IMR-90 (cell line): ENCODE results near the gene SH2B2. TPM values are rescaled to one million over a fixed set of nuclear protein-coding genes. Genes with fewer than 3 reads are reported as not detected.

Experiments
- ATAC-seq: fragments of 200-7000 bp; cut with Tn5 transposase; 2 replicates; pipeline ENCODE4 v1.9.1; 2020; ENCODE audit warnings: low read depth, mild to moderate bottlenecking, moderate library complexity
- BruUV-seq: library from RNA; stranded (reverse); fragments of 400-500 nt; replicated peaks from 2 replicates; lab custom pipeline; 2021; lab: Mats Ljungman, UMichigan
- CTCF ChIA-PET: fragments of 300-600 bp; formaldehyde crosslinking; extraction: SDS; loops from one replicate; lab custom pipeline; 2021; ENCODE audit warnings: antibody characterized with exemption; lab: Yijun Ruan, JAX
- POLR2A ChIA-PET: fragments of 300-600 bp; sonication (Branson Sonifier 250); formaldehyde crosslinking; loops from one replicate; lab custom pipeline; 2022; ENCODE audit warnings: antibody characterized with exemption; ENCODE audit not compliant: unreplicated experiment; lab: Charles Lee
- DNase-seq: peaks from one replicate; pipeline ENCODE4 v3.0.0; 2013
- H2AFZ ChIP-seq: replicated peaks from 2 replicates; pipeline ENCODE3; 2013; ENCODE audit warnings: low read length, mild to moderate bottlenecking; ENCODE audit not compliant: poor library complexity
- H2AK5ac ChIP-seq: 2 replicates; pipeline ENCODE4 v1.6.1; 2013; ENCODE audit warnings: low read depth, low read length, inconsistent platforms
- H2AK9ac ChIP-seq: replicated peaks from 2 replicates; pipeline ENCODE3; 2013; ENCODE audit warnings: mild to moderate bottlenecking, low read depth, low read length, moderate library complexity; ENCODE audit not compliant: poor library complexity
- H2BK120ac ChIP-seq: 2 replicates; pipeline ENCODE4 v1.6.1; 2013; ENCODE audit warnings: low read depth, low read length, inconsistent platforms
- H2BK15ac ChIP-seq: 3 replicates; pipeline ENCODE4 v1.6.1; 2013; ENCODE audit warnings: low read depth, low read length, inconsistent platforms
- H2BK20ac ChIP-seq: 2 replicates; pipeline ENCODE4 v1.6.1; 2013; ENCODE audit warnings: low read depth, mild to moderate bottlenecking, inconsistent platforms, low read length, moderate library complexity
- H2BK5ac ChIP-seq: 2 replicates; pipeline ENCODE4 v1.6.1; 2013; ENCODE audit warnings: mild to moderate bottlenecking, low read depth, low read length, inconsistent platforms; ENCODE audit not compliant: poor library complexity, severe bottlenecking
- H3K14ac ChIP-seq: replicated peaks from 2 replicates; pipeline ENCODE4 v1.6.1; 2013; ENCODE audit warnings: low read depth, low read length, inconsistent platforms
- H3K18ac ChIP-seq: 2 replicates; pipeline ENCODE4 v1.6.1; 2013; ENCODE audit warnings: low read depth, low read length, control low read depth
- H3K23ac ChIP-seq: 2 replicates; pipeline ENCODE4 v1.6.1; 2013; ENCODE audit warnings: low read depth, low read length, inconsistent platforms
- H3K27ac ChIP-seq: 2 replicates; pipeline ENCODE4 v1.5.1; 2013; ENCODE audit warnings: mild to moderate bottlenecking, control low read depth, low read length; ENCODE audit not compliant: insufficient read depth
- H3K27me3 ChIP-seq: 2 replicates; pipeline ENCODE4 v1.6.1; 2013; ENCODE audit warnings: low read length; ENCODE audit not compliant: control insufficient read depth, insufficient read depth
- H3K36me3 ChIP-seq: 2 replicates; pipeline ENCODE4 v1.6.1; 2013; ENCODE audit warnings: low read length, mixed read lengths; ENCODE audit not compliant: control insufficient read depth, insufficient read depth
- H3K4ac ChIP-seq: 2 replicates; pipeline ENCODE4 v1.6.1; 2013; ENCODE audit warnings: low read depth, low read length, inconsistent platforms
- H3K4me1 ChIP-seq: 2 replicates; pipeline ENCODE4 v1.6.1; 2013; ENCODE audit warnings: low read length, mixed read lengths; ENCODE audit not compliant: control insufficient read depth, insufficient read depth
- H3K4me2 ChIP-seq: 2 replicates; pipeline ENCODE4 v1.6.1; 2013; ENCODE audit warnings: low read depth, mild to moderate bottlenecking, control low read depth, low read length, moderate library complexity
- H3K4me3 ChIP-seq: 2 replicates; pipeline ENCODE4 v1.5.1; 2013; ENCODE audit warnings: low read depth, mild to moderate bottlenecking, control low read depth, low read length, moderate library complexity; ENCODE audit not compliant: insufficient read depth
- H3K56ac ChIP-seq: 2 replicates; pipeline ENCODE4 v1.6.1; 2013; ENCODE audit warnings: low read length, inconsistent platforms; ENCODE audit not compliant: insufficient read depth; ENCODE audit errors: extremely low read depth
- H3K79me1 ChIP-seq, 2 experiments: 2 replicates each; pipeline ENCODE4 v1.6.1; 2013; ENCODE audit warnings: low read length in 2 of 2, inconsistent platforms in 1 of 2, low read depth in 1 of 2
- H3K9ac ChIP-seq: 2 replicates; pipeline ENCODE4 v1.6.1; 2013; ENCODE audit warnings: low read depth, low read length, control low read depth
- H3K9me1 ChIP-seq: 2 replicates; pipeline ENCODE4 v1.6.1; 2013; ENCODE audit warnings: low read length, inconsistent platforms; ENCODE audit not compliant: insufficient read depth
- H3K9me3 ChIP-seq: 2 replicates; pipeline ENCODE4 v1.6.1; 2013; ENCODE audit warnings: low read length; ENCODE audit not compliant: control insufficient read depth, insufficient read depth
- H4K20me1 ChIP-seq: 2 replicates; pipeline ENCODE4 v1.6.1; 2013; ENCODE audit warnings: low read length, inconsistent platforms; ENCODE audit not compliant: insufficient read depth
- H4K5ac ChIP-seq: 2 replicates; pipeline ENCODE4 v1.6.1; 2013; ENCODE audit warnings: mild to moderate bottlenecking, low read depth, low read length, control low read depth
- H4K8ac ChIP-seq, 2 experiments: 2 replicates each; pipeline ENCODE4 v1.6.1; 2013; ENCODE audit warnings: low read depth in 2 of 2, low read length in 2 of 2, control low read depth in 1 of 2, inconsistent platforms in 1 of 2
- H4K91ac ChIP-seq: 2 replicates; pipeline ENCODE4 v1.6.1; 2013; ENCODE audit warnings: low read depth, low read length, inconsistent platforms; ENCODE audit not compliant: insufficient read depth
- BHLHE40 ChIP-seq: fragments of 150-350 bp; IDR thresholded peaks from 2 replicates; pipeline ENCODE4 v1.6.1; 2016; ENCODE audit warnings: mild to moderate bottlenecking, low read depth, low read length
- CEBPB ChIP-seq: IDR thresholded peaks from 2 replicates; pipeline ENCODE4 v1.6.1; 2012; ENCODE audit warnings: low read depth, low read length, improper control_type of control experiment
- CHD1 ChIP-seq: IDR thresholded peaks from 2 replicates; pipeline ENCODE4 v1.6.1; 2012; ENCODE audit warnings: low read depth, low read length, improper control_type of control experiment
- CTCF ChIP-seq: conservative IDR thresholded peaks from 2 replicates; pipeline ENCODE4 v1.5.1; 2012; ENCODE audit warnings: mild to moderate bottlenecking, low read depth, low read length, improper control_type of control experiment
- ELK1 ChIP-seq: fragments of 150-350 bp; IDR thresholded peaks from 2 replicates; pipeline ENCODE4 v1.6.1; 2016; ENCODE audit warnings: low read depth, mild to moderate bottlenecking, low read length, moderate library complexity, borderline replicate concordance
- FOS ChIP-seq: fragments of 150-350 bp; IDR thresholded peaks from 2 replicates; pipeline ENCODE4 v1.6.1; 2016; ENCODE audit warnings: low read depth, low read length
- MAFK ChIP-seq: IDR thresholded peaks from 2 replicates; pipeline ENCODE4 v1.6.1; 2012; ENCODE audit warnings: low read depth, low read length, improper control_type of control experiment
- MAZ ChIP-seq: IDR thresholded peaks from 2 replicates; pipeline ENCODE4 v1.6.1; 2012; ENCODE audit warnings: low read depth, mild to moderate bottlenecking, low read length, improper control_type of control experiment, moderate library complexity, borderline replicate concordance
- MXI1 ChIP-seq: IDR thresholded peaks from 2 replicates; pipeline ENCODE4 v1.6.1; 2012; ENCODE audit warnings: low read depth, mild to moderate bottlenecking, low read length, moderate library complexity, borderline replicate concordance
- NFE2L2 ChIP-seq: fragments of 150-350 bp; IDR thresholded peaks from 2 replicates; pipeline ENCODE4 v1.6.1; 2016; ENCODE audit warnings: low read depth, mild to moderate bottlenecking, low read length
- POLR2A ChIP-seq: IDR thresholded peaks from 2 replicates; pipeline ENCODE4 v1.6.1; 2012; ENCODE audit warnings: mild to moderate bottlenecking, low read depth, low read length
- RAD21 ChIP-seq: IDR thresholded peaks from 2 replicates; pipeline ENCODE4 v1.6.1; 2012; ENCODE audit warnings: low read length, improper control_type of control experiment
- RCOR1 ChIP-seq: IDR thresholded peaks from 2 replicates; pipeline ENCODE4 v1.6.1; 2012; ENCODE audit warnings: mild to moderate bottlenecking, low read length, improper control_type of control experiment; ENCODE audit not compliant: insufficient replicate concordance
- RFX5 ChIP-seq: IDR thresholded peaks from 2 replicates; pipeline ENCODE4 v1.8.0; 2012; ENCODE audit warnings: low read depth, mild to moderate bottlenecking, low read length, moderate library complexity
- SMC3 ChIP-seq: fragments of 150-350 bp; IDR thresholded peaks from 2 replicates; pipeline ENCODE4 v1.6.1; 2016; ENCODE audit warnings: low read depth, mild to moderate bottlenecking, antibody characterized with exemption, low read length, moderate library complexity
- WGBS, 2 experiments: methylation state at CpG; one replicate each; pipeline versions ENCODE4 v1.1.5 to v1.1.7; 2013; ENCODE audit warnings: missing lambda C conversion rate in 2 of 2; ENCODE audit not compliant: insufficient read length in 1 of 2; ENCODE audit errors: extremely low coverage in 2 of 2; 5-methylcytosine and 5-hydroxymethylcytosine counted together
- dilution Hi-C: fragments of 300-500 bp; cut with HindIII; formaldehyde crosslinking; loops from one replicate; pipeline ENCODE4 v1.14.3; 2018; ENCODE audit warnings: low sequenced_read_pairs; ENCODE audit not compliant: unreplicated experiment
- in situ Hi-C: fragments of 300-500 bp; cut with MboI; formaldehyde crosslinking; loops from 3 replicates; pipeline ENCODE4 v1.14.3; 2019; ENCODE audit warnings: low sequenced_read_pairs, inconsistent platforms, mixed read lengths
- intact Hi-C: fragments of 100-400 bp; cut with micrococcal nuclease; formaldehyde crosslinking; loops from 2 replicates; pipeline ENCODE4 v1.10.0; 2022
- polyA plus RNA-seq, 3 experiments: library from polyadenylated mRNA; depleted of rRNA; stranded (reverse); fragments of >200 nt; gene quantifications; 2 replicates each; pipeline ENCODE4 v1.2.3, GENCODE V29; 2012; ENCODE audit warnings: low replicate concordance in 1 of 3
- total RNA-seq: library from RNA; depleted of rRNA; stranded (reverse); fragments of >200 nt; gene quantifications from 2 replicates; pipeline ENCODE4 v1.2.3, GENCODE V29; 2012
- TF ChIP-seq, protein P1 (sequence below): fragments of 150-350 bp; IDR thresholded peaks from 2 replicates; pipeline ENCODE4 v1.6.1; 2017; ENCODE audit warnings: mild to moderate bottlenecking, antibody characterized with exemption, low read length, low read depth

Gene SH2B2
- total and polyA plus RNA-seq, 2 of the 4 experiments (the other 2 are of a cell fraction): 0.36 to 0.99 TPM

GRCh38 chr7:102304668-102305067 lies 18.0 kb downstream of the SH2B2 start:
- Histone ChIP-seq H3K4ac (no peak overlapping the region), H4K91ac (no peak overlapping the region), H2BK120ac (no peak overlapping the region), H3K4me3 (no peak overlapping the region), H2AFZ (no peak overlapping the region), H3K9me1 (peaks cover 20% of the 10 kb centered on the region), H2BK15ac (no peak overlapping the region), H4K5ac (no peak overlapping the region), H3K56ac (no peak overlapping the region), H4K20me1 (no peaks in the 10 kb centered on the region), H3K9ac (no peak overlapping the region), H2BK20ac (no peak overlapping the region), H3K4me1 (peaks cover 11% of the 10 kb centered on the region), H4K8ac (no peak overlapping the region), H3K23ac (no peak overlapping the region), H3K18ac (no peak overlapping the region), H3K4me2 (no peak overlapping the region), H3K79me1 (0 out of 4 replicates have a peak, but pooled peaks cover 0 to 8% of the 10 kb centered on the region in 2 experiments), H2AK5ac (no peak overlapping the region), H3K14ac (no peak overlapping the region), H3K27ac (no peak overlapping the region), H3K36me3 (peaks cover 2% of the 10 kb centered on the region; the same call in 1 of the 2 replicates), H3K27me3 (no peaks in the 10 kb centered on the region; the same call in 1 of the 2 replicates), H2BK5ac (no peak overlapping the region), H2AK9ac (no peak overlapping the region), H3K9me3 (no peaks in the 10 kb centered on the region)
- in situ Hi-C loops: no loop called here
- DNase-seq (no peak), ATAC-seq (no peak)
- intact Hi-C loops: no loop called here
- dilution Hi-C loops: no loop called here
- BruUV-seq: no TSS peak
- ChIA-PET POLR2A (no interaction called here), CTCF (interaction anchor here (0.6 kb wide), 1 partner anchor 9 kb away, joined by 3 read pairs; no protein-coding TSS in a partner anchor)
- WGBS, 2 experiments: 58% methylated on average over 9 of the region's 11 CpGs; no CpG with 5 or more reads in 1 of the 2 experiments
- no peak for TF ChIP-seq RCOR1
- TF ChIP-seq CEBPB: no peak
- no peak for TF ChIP-seq CTCF
- TF ChIP-seq POLR2A: no peak
- no peak for TF ChIP-seq NFE2L2
- no peak for TF ChIP-seq BHLHE40
- no peak for TF ChIP-seq FOS
- no peak for TF ChIP-seq CHD1
- no peak for TF ChIP-seq MAFK
- no peak for TF ChIP-seq MXI1
- no peak for TF ChIP-seq RFX5
- TF ChIP-seq ELK1: no peak
- TF ChIP-seq, protein P1, sequence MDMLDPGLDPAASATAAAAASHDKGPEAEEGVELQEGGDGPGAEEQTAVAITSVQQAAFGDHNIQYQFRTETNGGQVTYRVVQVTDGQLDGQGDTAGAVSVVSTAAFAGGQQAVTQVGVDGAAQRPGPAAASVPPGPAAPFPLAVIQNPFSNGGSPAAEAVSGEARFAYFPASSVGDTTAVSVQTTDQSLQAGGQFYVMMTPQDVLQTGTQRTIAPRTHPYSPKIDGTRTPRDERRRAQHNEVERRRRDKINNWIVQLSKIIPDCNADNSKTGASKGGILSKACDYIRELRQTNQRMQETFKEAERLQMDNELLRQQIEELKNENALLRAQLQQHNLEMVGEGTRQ: no peak
- no peak for TF ChIP-seq MAZ
- no peak for TF ChIP-seq RAD21
- TF ChIP-seq SMC3: no peak
